DMS79 (cell line): ENCODE measurements around the gene AP1G2.
"Not testable (repeated sequence)": the region's sequence is repeated elsewhere in the genome, so short reads cannot be mapped to it uniquely, and the experiment has no call there.

Experiments
- DNase-seq: peaks from one replicate; lab custom pipeline; 2025; lab: John Stamatoyannopoulos, UW

Gene AP1G2

GRCh38 chr14:23594191-23594590, 26.6 kb upstream of the AP1G2 start:
- not testable (repeated sequence) for DNase-seq

- DNase-seq = no peak
These were observed 22.6 kb upstream of the AP1G2 start for GRCh38 chr14:23590198-23590597.

- no peak for DNase-seq
These were observed 22.0 kb upstream of the AP1G2 start for GRCh38 chr14:23589606-23590005.

GRCh38 chr14:23588884-23589598, 21.4 kb upstream of the AP1G2 start:
- DNase-seq = peak; percentile 80

GRCh38 chr14:23584527-23585203, 17.1 kb upstream of the AP1G2 start:
- DNase-seq = not testable (repeated sequence)

GRCh38 chr14:23583761-23584526, 16.4 kb upstream of the AP1G2 start:
- not testable (repeated sequence) for DNase-seq

- DNase-seq = no peak
These were observed 15.5 kb upstream of the AP1G2 start for GRCh38 chr14:23582906-23583760.

GRCh38 chr14:23580948-23581281, 13.3 kb upstream of the AP1G2 start:
- no peak for DNase-seq

GRCh38 chr14:23580152-23580926, 12.7 kb upstream of the AP1G2 start:
- no peak for DNase-seq

- no peak for DNase-seq
These were observed 12.1 kb upstream of the AP1G2 start for GRCh38 chr14:23579739-23580138.

GRCh38 chr14:23579311-23579630, 11.7 kb upstream of the AP1G2 start:
- no peak for DNase-seq

- DNase-seq = no peak
These were observed 11.1 kb upstream of the AP1G2 start, which contains the start of gene JPH4 for GRCh38 chr14:23578560-23579310. Gene JPH4 (minus strand): TSS chr14:23578790. CDS start chr14:23577453, 1,337 bp downstream.

GRCh38 chr14:23577710-23578392, 10.3 kb upstream of the AP1G2 start:
- DNase-seq = no peak

- no peak for DNase-seq
These were observed 9.6 kb upstream of the AP1G2 start for GRCh38 chr14:23577004-23577681.

GRCh38 chr14:23573384-23574015, 5.9 kb upstream of the AP1G2 start:
- DNase-seq = peak; percentile 61

GRCh38 chr14:23572836-23573235, 5.2 kb upstream of the AP1G2 start:
- no peak for DNase-seq

GRCh38 chr14:23572524-23572828, 4.9 kb upstream of the AP1G2 start:
- no peak for DNase-seq

GRCh38 chr14:23571701-23572523, 4.3 kb upstream of the AP1G2 start:
- DNase-seq = no peak
